Measurements from ENCODE around the gene PEF1.

The PEF1 gene

GRCh38 chr1:31647106-31647505 lies 2.4 kb upstream of the PEF1 start:
- DNase-seq (ENCODE audit: low read depth in 2 of 2) = peak in 1 of 2 donors; percentile 36
- TF ChIP-seq, protein P1, sequence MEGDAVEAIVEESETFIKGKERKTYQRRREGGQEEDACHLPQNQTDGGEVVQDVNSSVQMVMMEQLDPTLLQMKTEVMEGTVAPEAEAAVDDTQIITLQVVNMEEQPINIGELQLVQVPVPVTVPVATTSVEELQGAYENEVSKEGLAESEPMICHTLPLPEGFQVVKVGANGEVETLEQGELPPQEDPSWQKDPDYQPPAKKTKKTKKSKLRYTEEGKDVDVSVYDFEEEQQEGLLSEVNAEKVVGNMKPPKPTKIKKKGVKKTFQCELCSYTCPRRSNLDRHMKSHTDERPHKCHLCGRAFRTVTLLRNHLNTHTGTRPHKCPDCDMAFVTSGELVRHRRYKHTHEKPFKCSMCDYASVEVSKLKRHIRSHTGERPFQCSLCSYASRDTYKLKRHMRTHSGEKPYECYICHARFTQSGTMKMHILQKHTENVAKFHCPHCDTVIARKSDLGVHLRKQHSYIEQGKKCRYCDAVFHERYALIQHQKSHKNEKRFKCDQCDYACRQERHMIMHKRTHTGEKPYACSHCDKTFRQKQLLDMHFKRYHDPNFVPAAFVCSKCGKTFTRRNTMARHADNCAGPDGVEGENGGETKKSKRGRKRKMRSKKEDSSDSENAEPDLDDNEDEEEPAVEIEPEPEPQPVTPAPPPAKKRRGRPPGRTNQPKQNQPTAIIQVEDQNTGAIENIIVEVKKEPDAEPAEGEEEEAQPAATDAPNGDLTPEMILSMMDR (IDR thresholded peaks at IDR 0.05; ENCODE audit: low read depth, low read length) = no peak
- no peak overlapping the region for H3K4me3 ChIP-seq (replicated peaks in 1 of 2; ENCODE audit: low read depth in 2 of 2, low read length in 2 of 2)

DNA sequence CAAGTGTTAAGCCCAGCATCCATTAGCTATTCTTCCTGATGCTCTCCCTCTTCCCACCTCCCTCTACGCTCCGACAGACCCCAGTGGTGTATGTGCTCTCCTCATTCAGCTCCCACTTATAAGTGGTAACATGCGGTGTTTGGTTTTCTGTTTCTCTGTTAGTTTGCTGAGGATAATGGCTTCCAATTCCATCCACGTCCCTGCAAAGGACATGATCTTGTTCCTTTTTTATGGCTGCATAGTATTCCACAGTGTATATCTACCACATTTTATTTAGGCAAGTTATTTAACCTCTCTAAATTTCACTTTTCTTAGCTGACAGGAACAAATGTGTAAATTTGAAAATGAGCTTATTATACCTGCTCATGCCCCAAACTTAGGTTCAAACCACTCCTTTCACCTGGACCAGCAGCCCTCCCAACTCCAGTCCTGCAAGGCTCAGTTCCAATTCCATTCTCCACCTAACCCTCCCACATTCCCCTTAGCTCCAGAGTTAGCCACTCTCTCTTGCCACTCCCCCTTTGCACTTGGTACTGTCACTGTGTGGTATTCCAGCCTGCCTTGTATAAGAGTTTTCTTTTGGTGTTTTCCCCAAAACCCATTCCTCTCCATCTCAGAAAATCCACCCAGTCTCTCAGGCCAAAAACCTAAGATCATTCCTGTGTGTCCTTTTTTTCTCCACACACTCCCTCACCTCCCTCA lies 1.7 kb upstream of the PEF1 start:
- TF ChIP-seq, protein P1 (IDR thresholded peaks at IDR 0.05; ENCODE audit: low read depth, low read length) = no peak
- no peak for DNase-seq (ENCODE audit: low read depth in 2 of 2)
- H3K4me3 ChIP-seq (replicated peaks in 1 of 2; ENCODE audit: low read depth in 2 of 2, low read length in 2 of 2) = no peak overlapping the region

- H3K4me3 ChIP-seq (replicated peaks in 1 of 2; ENCODE audit: low read depth in 2 of 2, low read length in 2 of 2) = peak overlapping the region; percentile 93 to 95
- TF ChIP-seq, protein P1 (IDR thresholded peaks at IDR 0.05; ENCODE audit: low read depth, low read length) = no peak
- DNase-seq (ENCODE audit: low read depth in 2 of 2) = no peak
Measured at GRCh38 chr1:31645274-31645568, 545 bp upstream of the PEF1 start.

DNA sequence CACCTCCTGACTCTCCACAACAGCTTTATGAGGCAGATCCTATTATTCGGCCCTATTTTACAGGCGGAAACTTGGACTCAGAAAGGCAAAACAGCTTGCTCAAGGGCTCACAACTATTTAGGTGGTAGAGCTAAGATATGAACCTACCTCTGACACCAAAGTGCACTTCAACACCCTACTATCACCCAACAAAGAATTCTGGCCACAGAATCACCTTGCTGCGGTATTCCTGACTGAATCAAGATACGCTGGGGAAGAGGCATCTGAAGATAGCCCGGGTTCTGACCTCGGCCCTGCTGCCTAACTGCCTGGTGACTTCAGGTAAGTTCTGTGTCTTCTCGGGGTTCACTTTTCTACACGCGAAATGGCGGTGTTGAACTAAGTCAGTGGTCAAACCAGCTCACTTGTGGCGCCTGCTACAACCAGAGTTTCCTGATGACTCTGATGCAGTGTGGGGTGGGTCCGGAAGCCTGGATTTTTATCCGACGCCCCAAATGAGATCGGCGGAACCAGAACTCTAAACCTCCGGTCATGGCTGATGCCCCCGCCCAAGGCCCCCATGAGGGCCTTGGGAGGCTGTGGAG lies 608 bp downstream of the PEF1 start:
- H3K4me3 ChIP-seq (replicated peaks in 1 of 2; ENCODE audit: low read depth in 2 of 2, low read length in 2 of 2) = peak overlapping the region; percentile 93 to 95
- DNase-seq (ENCODE audit: low read depth in 2 of 2) = no peak
- TF ChIP-seq, protein P1 (IDR thresholded peaks at IDR 0.05; ENCODE audit: low read depth, low read length) = no peak

DNA sequence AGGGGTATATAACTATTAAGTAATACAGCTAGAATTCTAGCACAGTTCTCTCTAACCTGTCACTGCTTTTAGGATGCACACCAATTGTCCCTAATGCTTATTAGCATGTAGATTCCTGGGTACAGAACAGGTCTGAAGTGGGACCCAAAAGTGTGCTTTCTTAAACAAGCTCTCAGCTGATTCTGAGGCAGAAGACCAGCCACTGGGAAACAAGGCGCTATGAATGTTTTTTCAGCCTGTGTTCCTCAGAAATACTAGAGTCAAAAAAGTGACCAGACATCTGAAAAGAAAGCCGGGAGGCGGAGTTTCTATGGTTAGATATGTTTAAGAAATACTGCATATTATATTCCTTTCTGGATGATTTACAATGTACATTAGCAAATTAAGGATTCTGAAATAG lies 1.8 kb downstream of the PEF1 start:
- H3K4me3 ChIP-seq (replicated peaks in 1 of 2; ENCODE audit: low read depth in 2 of 2, low read length in 2 of 2) = no peak overlapping the region
- TF ChIP-seq, protein P1 (IDR thresholded peaks at IDR 0.05; ENCODE audit: low read depth, low read length) = no peak
- no peak for DNase-seq (ENCODE audit: low read depth in 2 of 2)

GRCh38 chr1:31642366-31642765 lies 2.3 kb downstream of the PEF1 start:
- no peak for DNase-seq (ENCODE audit: low read depth in 2 of 2)
- TF ChIP-seq, protein P1 (IDR thresholded peaks at IDR 0.05; ENCODE audit: low read depth, low read length) = no peak
- no peak overlapping the region for H3K4me3 ChIP-seq (replicated peaks in 1 of 2; ENCODE audit: low read depth in 2 of 2, low read length in 2 of 2)

DNA sequence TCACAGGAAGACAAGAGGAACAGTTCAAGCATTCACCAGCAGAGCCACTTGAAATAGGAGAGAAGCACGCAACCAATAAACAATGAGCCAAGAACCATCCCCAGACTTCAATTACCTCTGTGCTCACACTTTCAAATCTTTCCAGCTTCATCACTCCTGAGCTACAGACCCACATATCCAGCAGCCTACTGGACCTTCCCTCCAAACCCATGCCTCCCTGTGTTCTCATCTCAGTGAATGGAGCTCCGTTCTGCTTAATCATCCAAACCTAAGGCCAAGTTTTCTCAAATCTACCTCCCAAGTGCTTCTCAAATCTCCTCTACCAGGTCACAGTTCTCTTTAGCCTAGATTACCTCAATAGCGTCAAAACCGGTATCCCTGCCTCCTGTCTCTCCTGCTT lies 3.7 kb downstream of the PEF1 start:
- DNase-seq (ENCODE audit: low read depth in 2 of 2) = no peak
- TF ChIP-seq, protein P1 (IDR thresholded peaks at IDR 0.05; ENCODE audit: low read depth, low read length) = no peak
- no peak overlapping the region for H3K4me3 ChIP-seq (replicated peaks in 1 of 2; ENCODE audit: low read depth in 2 of 2, low read length in 2 of 2)
